Activated CD8-positive, alpha-beta memory T cell treated with anti-CD3 and anti-CD28 coated beads for 4 hours (primary cell): ENCODE results near the gene NHS.
"Not testable (repeated sequence)": the region's sequence is repeated elsewhere in the genome, so short reads cannot be mapped to it uniquely, and the experiment has no call there.

Experiments used
- DNase-seq, 2 donors: peaks; one replicate each; pipeline ENCODE4 v3.0.0-alpha.2; 2020; ENCODE audit warnings: low read depth in 2 of 2

The NHS gene

DNA sequence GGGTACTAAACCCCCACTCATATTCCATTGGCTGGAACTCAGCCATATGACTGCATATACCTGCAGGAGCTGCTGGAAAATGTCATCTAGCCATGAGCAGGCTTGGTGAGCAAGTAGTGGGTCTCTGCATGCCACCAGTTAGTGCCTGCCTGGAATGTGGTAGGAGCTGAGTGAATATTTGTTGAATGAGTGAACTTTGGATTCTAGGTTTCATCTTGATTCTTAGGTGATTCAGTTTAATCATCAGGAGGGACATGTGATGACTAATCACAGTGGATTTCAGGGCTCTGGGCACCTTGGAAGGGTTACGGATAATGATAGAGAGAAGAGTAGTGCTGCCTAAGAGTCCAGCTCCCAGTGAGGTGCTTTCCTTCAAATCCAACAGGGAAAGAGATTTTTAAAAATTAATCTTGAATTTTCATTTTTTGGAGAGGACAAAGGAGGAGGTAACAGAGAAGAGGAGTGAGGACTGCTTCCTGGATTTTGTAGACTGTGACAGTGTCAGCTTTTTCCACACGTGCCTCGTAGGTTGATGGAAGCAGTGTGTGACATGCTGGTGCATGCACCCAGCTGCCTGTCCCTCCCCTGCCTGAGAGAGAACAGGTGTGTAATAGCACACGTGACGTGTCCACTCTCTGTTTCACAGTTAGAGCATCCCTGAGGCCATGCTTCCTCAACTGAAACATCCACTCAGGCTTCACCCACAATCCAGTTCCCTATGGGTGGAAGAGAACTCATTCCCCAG is 30.4 kb downstream of the NHS start:
- DNase-seq: no peak

DNA sequence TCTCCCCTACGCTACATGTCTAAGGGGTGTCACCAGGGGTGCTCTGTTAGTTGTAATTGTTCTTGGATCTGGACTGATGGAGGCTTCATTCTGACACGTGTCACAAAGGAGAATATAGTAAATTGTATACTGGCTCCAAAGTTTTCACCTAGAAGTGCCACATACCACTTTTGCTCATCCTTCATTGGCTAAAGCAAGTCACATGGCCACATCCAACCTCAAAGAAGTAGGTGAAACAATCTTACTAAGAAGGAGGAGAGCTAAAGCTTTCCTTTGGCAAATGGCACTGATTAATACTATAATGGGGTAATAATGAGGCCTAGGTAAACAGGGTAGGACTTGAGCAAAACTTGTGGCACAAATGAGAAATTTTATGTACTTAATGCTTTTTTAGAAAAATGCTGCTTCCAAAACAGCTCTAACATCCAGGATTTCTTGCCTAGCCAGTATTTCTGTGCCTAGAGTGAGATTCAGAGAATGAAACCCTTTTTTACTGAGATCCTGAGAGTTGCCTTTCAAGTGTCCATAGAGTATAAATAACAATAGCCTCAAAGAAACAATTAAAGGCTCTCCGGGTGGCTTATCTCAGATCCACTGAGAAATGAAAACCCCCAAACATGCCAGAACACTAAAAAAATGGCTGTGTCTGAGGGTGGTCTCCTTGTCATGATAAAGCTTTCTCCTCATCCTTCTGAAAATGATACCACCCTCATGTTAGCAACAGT is 34.7 kb downstream of the NHS start:
- no peak for DNase-seq

DNA sequence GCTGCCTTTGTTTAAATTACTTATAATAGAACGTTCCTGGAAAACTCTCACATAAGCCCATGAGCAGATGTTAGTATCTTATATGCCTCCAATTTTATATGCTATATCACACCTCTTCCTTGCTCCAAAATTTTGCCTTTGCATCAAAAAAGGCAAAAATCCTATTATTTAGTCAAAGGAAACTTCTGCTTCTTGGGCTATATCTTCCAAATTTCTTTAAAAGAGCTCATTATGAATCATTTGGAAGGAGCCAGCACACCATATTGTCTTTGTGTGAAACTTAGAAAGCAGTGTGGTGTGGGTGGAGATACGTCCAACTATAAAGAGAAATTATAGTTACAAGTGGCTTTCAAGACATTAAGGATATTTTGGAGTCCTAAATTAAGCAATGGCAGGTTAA is 35.7 kb downstream of the NHS start:
- DNase-seq: no peak

DNA sequence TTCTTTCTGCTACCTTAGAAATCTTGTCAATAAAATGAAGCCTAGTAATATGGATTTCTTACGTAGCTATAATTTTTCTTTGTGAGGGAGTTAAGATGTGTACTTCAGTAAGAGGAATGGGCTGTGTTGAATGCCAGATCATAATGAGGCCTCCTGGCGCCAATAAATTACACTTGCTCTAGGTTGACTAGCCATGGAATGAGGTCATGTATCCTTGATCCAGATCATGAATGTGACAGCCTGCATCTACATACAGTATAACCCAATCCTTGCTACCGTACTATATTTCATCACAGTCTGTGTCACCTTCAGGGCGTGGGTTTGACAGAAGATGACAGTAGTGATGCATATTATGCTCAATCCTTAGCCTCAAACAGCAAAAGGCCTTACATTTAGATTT is 36.2 kb downstream of the NHS start:
- DNase-seq: no peak

DNA sequence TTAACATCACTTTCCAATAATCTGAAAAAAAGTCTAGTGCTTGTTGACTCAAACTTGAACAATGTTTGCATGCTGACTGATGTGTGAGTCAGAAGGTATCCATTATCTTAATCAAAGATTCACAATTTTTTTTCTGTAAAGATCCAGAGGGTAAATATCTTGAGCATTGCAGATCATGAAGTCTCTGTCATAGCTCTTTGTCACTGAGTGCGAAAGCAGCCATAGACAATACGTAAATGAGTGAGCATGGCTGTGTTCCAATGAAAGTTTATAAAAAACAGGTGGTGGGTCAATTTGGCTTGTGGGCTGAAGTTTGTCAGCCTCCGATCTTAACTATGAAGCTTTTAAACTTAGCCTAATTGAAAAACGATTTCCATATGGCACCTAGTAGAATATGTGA is 37.7 kb downstream of the NHS start:
- no peak for DNase-seq

DNA sequence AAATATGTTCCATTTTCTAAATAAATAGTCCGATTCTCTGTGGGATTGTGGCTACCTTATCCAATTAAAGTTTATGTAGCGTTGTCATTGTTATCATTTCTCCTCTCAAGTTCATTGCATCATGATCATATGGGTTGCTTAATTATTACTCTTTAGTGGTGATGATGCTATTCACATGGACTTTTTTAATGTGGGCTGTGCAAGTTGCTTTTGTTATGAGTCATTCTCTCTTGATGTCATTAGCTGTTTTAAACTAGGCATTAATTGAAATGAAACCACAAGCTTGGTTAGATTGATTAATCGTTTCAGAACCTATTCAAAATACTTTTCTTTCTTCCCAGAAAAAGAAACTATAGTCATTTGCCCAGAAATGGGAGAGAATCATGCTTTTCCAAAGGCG is 38.2 kb downstream of the NHS start:
- DNase-seq: no peak

DNA sequence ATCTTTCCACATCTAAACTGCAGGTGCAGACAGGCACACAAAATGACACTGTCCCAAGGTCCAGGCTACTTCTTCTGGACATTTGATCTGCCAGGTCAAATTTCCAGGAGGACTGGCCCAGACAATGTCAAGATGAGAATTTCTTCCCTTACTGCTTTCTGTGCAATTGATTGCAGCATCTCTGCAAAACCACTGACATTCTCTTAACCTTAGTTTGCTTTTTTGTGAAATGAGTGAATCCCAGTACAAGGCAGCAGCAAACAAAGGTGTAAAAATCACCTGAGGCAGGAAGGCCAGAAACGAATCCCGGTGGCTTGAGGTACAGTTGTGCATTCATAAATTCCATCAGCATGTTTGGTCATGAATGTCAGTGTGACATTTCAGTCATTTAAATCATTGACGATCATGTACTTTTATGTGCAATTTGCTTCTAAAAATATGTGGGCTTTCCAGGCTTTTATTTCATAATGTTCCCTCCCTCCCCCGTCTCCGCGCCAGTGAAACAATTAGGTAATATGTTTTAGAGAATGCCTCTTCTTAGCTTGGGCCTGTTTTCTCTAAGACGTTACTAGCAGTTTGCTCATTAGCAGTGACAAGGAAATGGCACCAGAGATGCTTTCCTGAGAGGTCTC is 39.1 kb downstream of the NHS start:
- DNase-seq: no peak

DNA sequence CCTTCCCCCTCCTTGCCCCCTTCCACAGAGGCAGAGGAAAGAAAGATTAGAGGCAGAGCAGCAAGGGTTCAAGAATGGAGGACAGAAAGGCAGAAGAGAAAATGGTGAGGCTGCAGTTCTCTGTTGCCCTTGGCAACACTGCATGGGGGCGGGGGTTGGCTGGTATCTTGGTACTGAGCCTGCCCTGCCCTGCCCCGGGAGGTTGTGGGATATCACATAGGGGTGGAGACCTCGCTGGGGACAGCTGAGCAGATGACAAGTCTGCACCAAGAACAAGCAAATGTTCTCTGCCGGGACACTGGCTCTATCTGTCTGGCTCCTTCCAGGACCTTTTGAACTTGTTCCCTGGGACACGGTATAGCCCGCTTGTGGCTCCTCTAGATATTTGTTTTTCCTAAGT is 39.8 kb downstream of the NHS start:
- no peak for DNase-seq

DNA sequence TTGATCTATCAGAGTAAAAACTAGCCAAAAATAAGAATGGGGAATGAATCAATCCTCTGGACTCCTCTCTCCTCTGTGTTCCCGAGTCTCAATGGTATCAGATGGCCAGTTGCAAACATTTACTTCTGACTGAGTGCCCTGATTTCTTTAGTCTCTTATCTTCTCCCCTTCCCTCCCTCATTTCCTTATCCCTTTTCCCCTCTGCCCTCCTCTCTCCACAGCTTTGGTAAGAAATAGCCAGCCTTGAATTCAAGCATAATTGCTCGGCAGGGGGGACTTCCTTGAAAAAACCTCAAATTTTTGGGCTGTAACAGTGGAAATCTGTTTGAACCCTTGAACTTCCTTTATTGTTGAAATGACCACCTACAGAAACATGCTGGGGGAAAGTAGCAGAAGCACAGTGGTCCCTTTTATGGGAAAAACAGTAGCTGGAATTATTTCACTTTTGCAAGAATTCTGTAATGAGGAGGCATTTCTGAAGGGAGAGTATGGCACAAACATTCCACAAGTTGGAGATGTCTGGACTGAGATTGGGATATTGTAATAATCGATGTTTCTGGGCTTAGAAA is 40.3 kb downstream of the NHS start:
- no peak for DNase-seq

DNA sequence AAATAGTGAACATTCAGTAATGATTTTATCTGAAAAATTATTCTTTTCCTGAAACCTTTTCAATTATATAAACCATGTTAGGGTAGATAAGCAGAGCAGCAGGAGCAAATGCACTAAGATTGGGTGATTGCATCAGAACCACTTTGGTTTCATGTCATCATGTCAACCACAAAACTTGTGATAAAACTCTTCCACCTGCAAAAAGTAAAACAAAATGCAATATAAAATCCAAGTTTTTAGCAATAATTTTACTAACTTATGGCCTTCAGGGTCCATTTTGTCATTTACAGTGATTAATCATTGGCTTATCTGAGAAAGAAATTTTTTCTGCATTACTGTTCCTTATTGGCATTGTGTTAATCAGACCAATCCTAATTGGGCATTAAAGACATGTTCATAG is 42.4 kb downstream of the NHS start:
- DNase-seq: no peak

DNA sequence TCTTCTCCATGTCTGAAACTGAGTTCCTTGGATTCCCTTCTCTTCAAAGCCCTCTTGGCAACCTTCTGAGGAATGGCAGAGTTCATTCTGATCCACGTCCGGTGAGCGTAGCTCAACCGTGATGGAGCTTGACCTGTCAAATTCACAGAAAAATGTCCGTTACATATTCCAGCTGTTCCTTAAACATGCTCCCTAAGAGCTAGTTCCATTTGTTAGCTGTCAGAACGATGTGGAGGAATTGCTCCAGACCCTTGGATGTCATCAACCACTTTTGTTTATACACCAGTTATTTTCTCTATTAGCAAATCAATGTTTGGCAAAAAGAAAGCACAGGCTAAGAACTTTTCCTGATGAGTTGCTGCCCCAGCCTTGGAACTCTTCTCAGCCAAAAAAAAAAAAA is 50.1 kb downstream of the NHS start:
- no peak for DNase-seq

DNA sequence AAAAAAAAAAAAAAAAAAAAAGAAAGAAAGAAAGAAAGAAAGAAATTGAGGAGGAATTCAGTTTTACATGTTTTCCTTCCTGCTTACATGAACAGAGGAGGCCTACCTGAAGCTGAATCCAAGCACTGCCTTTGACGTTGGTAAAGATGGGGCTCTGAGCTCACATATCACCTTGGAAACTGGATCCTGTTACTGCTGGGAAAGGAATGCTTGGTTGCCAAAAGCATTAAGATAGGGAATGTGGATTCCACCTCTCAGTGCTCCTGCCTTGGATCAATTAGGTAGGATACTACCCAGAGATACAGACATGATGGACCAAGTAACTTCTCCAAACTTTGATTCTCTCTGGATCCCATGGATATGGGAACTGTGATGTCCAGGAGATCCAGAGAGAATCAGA is 50.6 kb downstream of the NHS start:
- no peak for DNase-seq

DNA sequence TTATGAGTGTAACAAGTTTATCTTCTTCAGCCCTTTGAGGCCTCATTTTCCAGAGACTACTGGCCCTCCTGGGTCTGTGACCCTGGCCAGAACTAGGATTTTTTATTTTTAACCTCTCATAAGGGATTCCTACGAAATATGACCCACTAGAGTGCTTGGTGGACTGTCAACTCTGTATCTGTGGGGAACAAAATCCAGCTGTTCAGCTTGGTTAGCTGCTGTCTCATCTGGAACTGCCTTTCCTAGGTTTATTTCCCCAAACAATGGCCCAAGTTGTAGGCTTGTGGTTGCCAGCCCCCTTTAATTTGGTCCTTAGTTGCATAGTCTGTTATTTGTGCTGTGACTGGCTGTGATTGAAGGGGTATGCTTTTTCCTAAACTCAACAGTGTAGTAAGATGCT is 56.2 kb downstream of the NHS start:
- DNase-seq: no peak

DNA sequence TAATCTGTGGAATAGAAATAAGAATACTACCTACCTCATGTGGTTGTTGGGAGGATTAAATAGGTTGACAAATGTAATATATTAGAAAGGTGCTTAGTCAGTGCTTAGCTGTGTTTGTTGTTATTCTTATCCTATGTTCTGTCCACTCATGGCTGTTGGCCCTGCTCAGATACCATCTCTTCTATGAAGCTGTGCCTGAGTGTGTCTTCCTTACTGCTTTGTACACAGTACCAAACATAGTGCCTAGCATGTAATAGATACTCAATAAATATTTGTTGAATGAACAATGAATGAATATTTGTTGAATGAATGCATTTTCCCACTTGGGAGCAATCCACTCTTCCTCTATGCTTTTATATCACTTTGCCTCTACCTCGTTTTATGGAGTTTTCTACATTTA is 57.2 kb downstream of the NHS start:
- no peak for DNase-seq

DNA sequence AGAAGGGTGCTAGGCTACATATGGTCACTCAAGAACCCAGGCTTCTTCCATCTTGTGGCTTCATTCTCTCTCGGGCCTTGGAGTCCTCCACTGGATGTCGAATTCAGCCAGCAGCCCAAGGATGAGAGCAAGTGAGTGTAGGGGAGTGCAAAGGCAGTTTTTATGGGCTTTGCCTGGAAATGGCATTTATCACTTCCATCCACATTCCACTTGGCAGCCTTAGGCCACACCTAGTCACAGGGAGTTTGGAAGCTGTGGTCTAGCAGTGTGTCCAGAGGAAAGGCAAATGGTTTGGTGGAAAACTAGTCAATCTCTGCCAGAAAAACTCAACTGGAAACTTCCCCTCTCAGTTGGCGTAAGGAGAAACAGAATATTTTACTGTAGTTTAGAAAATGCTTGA is 59.0 kb downstream of the NHS start:
- no peak for DNase-seq

DNA sequence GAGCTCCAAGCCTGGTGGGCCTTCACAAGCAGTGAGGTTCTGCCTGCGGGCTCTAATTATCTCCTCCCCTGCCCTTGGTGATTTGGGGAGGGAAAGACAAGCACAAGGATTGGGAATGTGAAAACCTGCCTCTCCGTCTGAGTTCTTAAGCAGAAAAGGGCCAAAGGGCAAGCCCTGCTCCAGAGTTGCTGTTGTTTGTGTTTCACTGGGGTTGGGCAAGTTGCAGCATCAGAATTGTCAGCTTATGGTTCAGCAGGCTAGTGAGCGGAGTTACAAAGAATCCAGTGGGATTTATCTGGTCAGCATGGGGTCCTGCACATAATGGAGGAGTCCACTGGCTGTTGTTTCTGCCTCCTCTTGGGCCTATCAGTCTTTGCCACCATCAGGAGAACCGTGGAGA is 60.5 kb downstream of the NHS start:
- DNase-seq: no peak

DNA sequence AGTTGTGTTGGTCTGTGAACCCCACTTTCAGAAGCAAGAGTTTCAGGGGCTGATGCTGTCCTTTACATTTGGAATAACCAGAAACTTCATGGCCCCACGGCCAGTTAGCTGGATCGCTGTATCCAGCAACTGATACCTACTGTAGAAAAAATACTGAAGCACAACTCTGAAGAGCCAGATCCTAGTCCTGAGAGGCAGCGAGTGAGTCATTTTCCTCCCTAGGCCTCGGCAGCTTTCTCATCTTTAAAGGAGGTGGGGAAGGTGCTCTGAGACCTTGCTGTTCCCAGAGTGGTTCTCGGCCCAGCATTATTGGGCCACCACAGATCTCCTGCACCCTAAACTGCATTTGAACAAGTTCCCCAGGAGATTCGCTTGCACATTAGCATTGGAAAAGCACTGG is 63.2 kb downstream of the NHS start:
- DNase-seq: no peak

DNA sequence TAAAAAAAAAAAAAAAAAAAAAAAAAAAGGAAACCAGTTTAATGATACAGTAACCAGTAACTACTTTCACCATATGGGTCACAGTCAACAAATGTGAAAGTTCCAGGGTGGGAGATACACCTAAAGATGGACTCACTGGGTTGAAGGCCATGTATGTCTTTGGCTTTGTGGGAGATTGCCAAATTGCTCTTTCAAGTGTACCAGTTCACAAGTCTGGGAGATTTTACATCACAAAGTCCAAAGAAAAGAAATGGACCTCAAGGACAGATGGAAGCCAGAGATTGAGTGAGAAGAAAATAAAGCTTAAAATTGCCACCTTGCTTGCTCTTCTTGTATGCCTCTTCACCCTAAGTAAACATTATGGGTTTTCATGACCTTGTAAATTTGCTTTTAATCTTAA is 65.3 kb downstream of the NHS start:
- no peak for DNase-seq

DNA sequence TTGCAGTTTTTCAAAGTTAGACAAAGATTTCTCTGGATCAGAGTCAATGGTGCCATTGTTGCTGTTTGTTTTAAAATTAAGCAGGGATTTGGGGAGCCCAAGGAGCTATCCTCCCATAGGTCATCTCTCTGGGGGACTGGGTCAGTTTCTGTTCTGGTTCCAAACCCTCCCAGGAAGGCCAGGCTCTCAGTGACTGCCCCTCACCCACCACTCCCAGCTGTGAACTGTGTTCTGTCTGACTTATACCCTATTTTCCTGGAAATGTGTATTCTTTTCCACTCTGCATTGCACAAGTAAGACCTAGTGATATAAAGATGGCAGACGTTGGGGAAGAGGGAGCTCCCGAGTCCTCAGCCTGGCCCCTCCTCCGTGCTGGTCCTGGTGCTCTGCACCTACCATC is 65.8 kb downstream of the NHS start:
- DNase-seq: no peak

DNA sequence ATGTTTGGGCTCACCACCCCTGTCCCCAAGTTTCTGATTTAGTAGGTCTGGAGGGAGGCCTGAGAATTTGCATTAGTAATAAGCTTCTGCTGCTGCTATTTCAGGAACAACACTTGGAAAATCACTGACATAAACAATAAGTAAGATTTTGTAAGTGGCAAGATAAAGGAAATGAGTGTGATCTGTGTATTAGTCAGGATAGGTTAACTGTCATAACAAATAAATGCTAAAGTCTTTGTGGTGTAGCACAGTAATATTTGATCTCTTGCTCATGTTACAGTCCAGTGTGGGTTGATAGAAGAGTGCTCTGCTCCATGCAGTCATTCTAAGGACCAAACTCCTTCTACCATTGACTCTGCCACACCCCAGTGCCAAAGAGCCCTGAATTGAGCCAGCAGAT is 67.0 kb downstream of the NHS start:
- DNase-seq: no peak

DNA sequence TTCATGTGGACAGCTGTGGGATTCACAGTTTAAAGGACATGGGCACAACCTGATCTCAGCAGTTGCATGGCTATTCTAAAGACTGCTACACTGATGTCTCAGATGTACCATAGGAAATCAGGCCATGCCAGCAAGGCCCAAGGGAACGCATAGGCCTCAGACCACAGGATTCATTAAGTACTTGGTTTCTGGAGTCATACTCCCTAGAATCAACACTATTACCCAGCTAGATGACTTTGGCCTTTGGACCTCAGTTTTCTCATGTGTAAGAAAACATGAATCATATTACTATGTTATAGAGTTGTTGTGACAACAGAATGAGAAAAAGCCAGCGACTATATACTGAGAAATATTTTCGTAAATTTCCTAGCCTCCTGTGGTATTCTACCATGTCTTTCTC is 67.9 kb downstream of the NHS start:
- no peak for DNase-seq

DNA sequence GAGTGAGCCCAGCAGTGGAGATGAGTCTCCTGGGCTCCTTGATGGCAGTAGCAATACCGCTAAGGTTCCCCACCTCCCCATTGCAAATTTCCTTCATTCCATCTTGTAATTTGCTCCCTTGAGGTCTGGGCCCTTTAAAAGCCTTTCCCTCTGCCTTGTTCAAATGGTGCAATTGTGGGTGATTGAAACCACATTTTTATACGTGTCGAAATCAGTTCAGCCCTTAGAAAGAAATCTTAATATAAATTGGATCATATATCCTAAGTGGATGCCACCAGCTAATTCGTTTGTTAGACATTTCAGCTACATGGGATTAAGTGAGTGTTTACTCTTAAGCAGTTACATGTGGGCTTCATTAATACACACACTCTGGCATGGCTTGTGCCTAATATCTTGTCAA is 68.6 kb downstream of the NHS start:
- no peak for DNase-seq

DNA sequence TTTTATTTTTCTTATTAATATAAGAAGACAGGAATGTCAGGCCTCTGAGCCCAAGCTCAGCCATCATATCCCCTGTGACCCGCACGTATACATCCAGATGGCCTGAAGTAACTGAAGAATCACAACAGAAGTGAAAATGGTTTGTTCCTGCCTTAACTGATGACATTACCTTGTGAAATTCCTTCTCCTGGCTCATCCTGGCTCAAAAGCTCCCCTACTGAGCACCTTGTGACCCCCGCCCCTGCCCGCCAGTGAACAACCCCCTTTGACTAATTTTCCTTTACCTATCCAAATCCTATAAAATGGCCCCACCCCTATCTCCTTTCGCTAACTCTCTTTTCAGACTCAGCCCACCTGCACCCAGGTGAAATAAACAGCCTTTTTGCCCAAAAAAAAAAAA is 71.3 kb downstream of the NHS start:
- DNase-seq: not testable (repeated sequence)
